HG03439 (cell line): Measurements from ENCODE around the gene FKBP11.
A peak's percentile ranks its signal among the peaks of the same experiment; 100 is the strongest.

Source experiments
- ATAC-seq: cut with Tn5 transposase; IDR thresholded peaks from one replicate; pipeline ENCODE4 v1.9.1; 2021; ENCODE audit warnings: mild to moderate bottlenecking, moderate library complexity; ENCODE audit not compliant: unreplicated experiment

FKBP11 gene

GRCh38 chr12:48956279-48957140 lies 31.2 kb upstream of the FKBP11 start:
- no peak for ATAC-seq

GRCh38 chr12:48954841-48955501 lies 29.7 kb upstream of the FKBP11 start:
- no peak for ATAC-seq

GRCh38 chr12:48954061-48954460 lies 28.8 kb upstream of the FKBP11 start:
- ATAC-seq = no peak

GRCh38 chr12:48952691-48953090 lies 27.4 kb upstream of the FKBP11 start:
- ATAC-seq = no peak

GRCh38 chr12:48947727-48948126 lies 22.4 kb upstream of the FKBP11 start:
- ATAC-seq = no peak

- ATAC-seq = no peak
Measured at GRCh38 chr12:48946943-48947342, 21.7 kb upstream of the FKBP11 start.

GRCh38 chr12:48946205-48946604 lies 20.9 kb upstream of the FKBP11 start:
- ATAC-seq = no peak

GRCh38 chr12:48943221-48943620 lies 17.9 kb upstream of the FKBP11 start:
- no peak for ATAC-seq

GRCh38 chr12:48940181-48940580 lies 14.9 kb upstream of the FKBP11 start:
- ATAC-seq = no peak

GRCh38 chr12:48938805-48939204 lies 13.5 kb upstream of the FKBP11 start:
- ATAC-seq = no peak

GRCh38 chr12:48937170-48937569 lies 11.9 kb upstream of the FKBP11 start:
- ATAC-seq = no peak

- no peak for ATAC-seq
Measured at GRCh38 chr12:48936379-48936979, 11.2 kb upstream of the FKBP11 start.

GRCh38 chr12:48934312-48934706 lies 9.0 kb upstream of the FKBP11 start:
- no peak for ATAC-seq

- no peak for ATAC-seq
Measured at GRCh38 chr12:48933664-48934311, 8.5 kb upstream of the FKBP11 start.

- ATAC-seq = no peak
Measured at GRCh38 chr12:48932878-48933277, 7.6 kb upstream of the FKBP11 start.

GRCh38 chr12:48930475-48930874 lies 5.2 kb upstream of the FKBP11 start:
- no peak for ATAC-seq

GRCh38 chr12:48929551-48929950 lies 4.3 kb upstream of the FKBP11 start:
- ATAC-seq = no peak

- ATAC-seq = no peak
Measured at GRCh38 chr12:48927261-48927660, 2.0 kb upstream of the FKBP11 start.

GRCh38 chr12:48924617-48925303 lies 532 bp downstream of the FKBP11 start:
- peak; percentile 77 for ATAC-seq

GRCh38 chr12:48923117-48923516 lies 2.2 kb downstream of the FKBP11 start:
- ATAC-seq = no peak
